ENCODE results near the gene SHISA8.

DNA sequence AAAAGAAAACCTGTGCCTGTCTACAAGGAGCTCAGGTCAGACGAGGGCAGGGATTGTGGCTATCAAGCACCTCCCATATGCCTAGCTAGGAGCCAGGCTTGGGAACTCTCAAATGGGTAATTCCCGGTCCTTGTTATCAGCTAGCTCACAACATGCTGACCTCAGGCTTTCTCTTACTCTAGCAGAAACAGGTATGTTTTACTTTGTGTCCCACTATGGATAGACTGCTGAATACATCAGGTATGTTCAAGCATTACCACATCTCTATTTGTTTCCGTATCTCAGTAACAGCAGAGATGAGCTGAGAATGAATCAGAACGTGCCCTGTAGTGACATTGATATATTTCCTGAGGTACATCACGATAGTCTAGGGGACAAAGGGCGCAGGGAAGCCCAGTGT is 29.4 kb downstream of the SHISA8 start:
- TF ChIP-seq, protein P1, sequence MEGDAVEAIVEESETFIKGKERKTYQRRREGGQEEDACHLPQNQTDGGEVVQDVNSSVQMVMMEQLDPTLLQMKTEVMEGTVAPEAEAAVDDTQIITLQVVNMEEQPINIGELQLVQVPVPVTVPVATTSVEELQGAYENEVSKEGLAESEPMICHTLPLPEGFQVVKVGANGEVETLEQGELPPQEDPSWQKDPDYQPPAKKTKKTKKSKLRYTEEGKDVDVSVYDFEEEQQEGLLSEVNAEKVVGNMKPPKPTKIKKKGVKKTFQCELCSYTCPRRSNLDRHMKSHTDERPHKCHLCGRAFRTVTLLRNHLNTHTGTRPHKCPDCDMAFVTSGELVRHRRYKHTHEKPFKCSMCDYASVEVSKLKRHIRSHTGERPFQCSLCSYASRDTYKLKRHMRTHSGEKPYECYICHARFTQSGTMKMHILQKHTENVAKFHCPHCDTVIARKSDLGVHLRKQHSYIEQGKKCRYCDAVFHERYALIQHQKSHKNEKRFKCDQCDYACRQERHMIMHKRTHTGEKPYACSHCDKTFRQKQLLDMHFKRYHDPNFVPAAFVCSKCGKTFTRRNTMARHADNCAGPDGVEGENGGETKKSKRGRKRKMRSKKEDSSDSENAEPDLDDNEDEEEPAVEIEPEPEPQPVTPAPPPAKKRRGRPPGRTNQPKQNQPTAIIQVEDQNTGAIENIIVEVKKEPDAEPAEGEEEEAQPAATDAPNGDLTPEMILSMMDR (conservative IDR thresholded peaks at IDR 0.05): no peak
- TF ChIP-seq EZH2 (IDR thresholded peaks at IDR 0.05; ENCODE audit: low read depth): no peak

Data from PC-9 (cell line).